NB4 (cell line): ENCODE data around the gene PRR11.

ENCODE experiments used
- DNase-seq: peaks from one replicate; pipeline ENCODE4 v3.0.0; 2010; ENCODE audit warnings: low read depth
- H3K4me3 ChIP-seq: one replicate; pipeline ENCODE4 v1.5.1; 2011; ENCODE audit warnings: mild to moderate bottlenecking, low read depth, low read length, moderate library complexity
- CTCF ChIP-seq: IDR thresholded peaks from one replicate; pipeline ENCODE4 v1.5.1; 2012; ENCODE audit warnings: low read depth, low read length
- MAX ChIP-seq: IDR thresholded peaks from 2 replicates; pipeline ENCODE4 v1.6.1; 2011; ENCODE audit warnings: low read depth, low read length
- MYC ChIP-seq: IDR thresholded peaks from 2 replicates; pipeline ENCODE4 v1.6.1; 2011; ENCODE audit warnings: low read depth, low read length
- POLR2A ChIP-seq: IDR thresholded peaks from 2 replicates; pipeline ENCODE4 v1.6.1; 2011; ENCODE audit warnings: mild to moderate bottlenecking; ENCODE audit not compliant: insufficient read length; ENCODE audit errors: extremely low read depth

PRR11 gene

GRCh38 chr17:59181481-59181880, 25.9 kb downstream of the PRR11 start:
- no peak overlapping the region for H3K4me3 ChIP-seq
- DNase-seq, result no peak
- TF ChIP-seq MAX (no peak), MYC (no peak), POLR2A (no peak), CTCF (no peak)

GRCh38 chr17:59185997-59186396, 30.5 kb downstream of the PRR11 start:
- H3K4me3 ChIP-seq, result no peak overlapping the region
- DNase-seq, result no peak
- no peak for TF ChIP-seq MYC
- TF ChIP-seq MAX, result no peak
- TF ChIP-seq POLR2A, result no peak
- TF ChIP-seq CTCF, result no peak

GRCh38 chr17:59186850-59187249, 31.3 kb downstream of the PRR11 start:
- DNase-seq, result no peak

GRCh38 chr17:59190806-59191205, 35.3 kb downstream of the PRR11 start:
- DNase-seq, result no peak
- no peak overlapping the region for H3K4me3 ChIP-seq
- TF ChIP-seq MAX (no peak), CTCF (no peak), POLR2A (no peak), MYC (no peak)

More at GRCh38 chr17:59186850-59187249, 31.3 kb downstream of the PRR11 start:
- no peak overlapping the region for H3K4me3 ChIP-seq
- TF ChIP-seq POLR2A (no peak), CTCF (no peak), MYC (no peak), MAX (no peak)

- no peak overlapping the region for H3K4me3 ChIP-seq
- TF ChIP-seq CTCF (no peak), MAX (no peak), MYC (no peak), POLR2A (no peak)
- DNase-seq, result no peak
These were observed 37.9 kb downstream of the PRR11 start for GRCh38 chr17:59193336-59193862.

- DNase-seq, result no peak
- no peak for TF ChIP-seq CTCF
- no peak for TF ChIP-seq MYC
- no peak for TF ChIP-seq POLR2A
- no peak for TF ChIP-seq MAX
- H3K4me3 ChIP-seq, result no peak overlapping the region
These were observed 43.9 kb downstream of the PRR11 start for GRCh38 chr17:59199398-59199797.
